DMS53 (cell line): ENCODE measurements around the gene PLEKHG2.
"Not testable (repeated sequence)": the region's sequence is repeated elsewhere in the genome, so short reads cannot be mapped to it uniquely, and the experiment has no call there.

Experiments
- DNase-seq: peaks from one replicate; lab custom pipeline; 2025; lab: John Stamatoyannopoulos, UW

Gene PLEKHG2

DNA sequence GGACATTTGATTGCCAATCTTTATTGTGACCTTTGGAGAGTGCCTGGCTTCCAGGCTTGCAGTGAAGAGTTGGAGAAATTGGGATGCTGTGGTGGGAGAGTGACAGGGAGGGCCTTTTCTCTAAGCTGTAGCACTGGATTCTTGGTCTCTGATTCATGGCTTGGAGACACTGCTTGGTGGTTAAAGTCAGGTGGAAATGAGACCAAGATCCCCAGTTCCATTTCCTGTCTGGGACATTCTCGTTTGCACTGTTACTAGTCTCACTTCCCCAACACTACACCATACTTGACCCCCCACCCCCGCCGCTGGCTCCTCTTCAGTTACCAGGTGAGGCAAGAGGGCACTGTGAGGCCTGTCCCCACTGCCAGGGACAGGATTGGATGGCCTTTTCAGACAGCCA is 35.8 kb downstream of the PLEKHG2 start:
- no peak for DNase-seq

DNA sequence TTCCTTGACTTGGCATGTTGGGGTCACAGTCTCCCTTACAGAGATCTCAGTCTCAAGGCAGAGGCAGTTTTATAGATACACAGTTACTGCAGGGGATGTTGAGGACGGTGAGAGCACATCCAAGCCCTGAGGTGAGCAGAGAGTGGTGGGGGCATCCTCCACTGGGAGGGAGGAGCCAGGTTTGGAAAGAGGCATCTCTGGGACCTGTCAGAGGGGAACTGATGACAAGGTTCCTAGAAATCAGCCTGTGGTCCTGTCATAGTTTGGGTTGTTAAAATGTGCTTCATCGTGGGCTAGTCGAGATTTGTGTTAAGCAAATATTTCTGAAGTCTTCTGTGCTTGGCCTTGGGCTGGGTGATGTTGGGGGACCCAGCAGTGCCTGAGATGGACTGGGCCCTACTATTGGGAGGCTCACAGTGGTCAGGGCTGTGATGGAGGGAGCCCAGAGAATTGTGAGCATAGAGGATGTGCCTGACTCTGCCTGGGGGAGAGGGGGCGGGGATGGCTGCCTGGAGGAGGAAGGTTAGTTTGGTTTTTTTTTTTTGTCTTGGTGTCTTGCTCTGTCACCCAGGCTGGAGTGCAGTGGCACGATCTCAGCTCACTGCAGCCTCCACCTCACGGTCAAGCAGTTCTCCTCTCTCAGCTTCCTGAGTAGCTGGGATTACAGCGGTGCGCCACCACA is 36.8 kb downstream of the PLEKHG2 start:
- no peak for DNase-seq

DNA sequence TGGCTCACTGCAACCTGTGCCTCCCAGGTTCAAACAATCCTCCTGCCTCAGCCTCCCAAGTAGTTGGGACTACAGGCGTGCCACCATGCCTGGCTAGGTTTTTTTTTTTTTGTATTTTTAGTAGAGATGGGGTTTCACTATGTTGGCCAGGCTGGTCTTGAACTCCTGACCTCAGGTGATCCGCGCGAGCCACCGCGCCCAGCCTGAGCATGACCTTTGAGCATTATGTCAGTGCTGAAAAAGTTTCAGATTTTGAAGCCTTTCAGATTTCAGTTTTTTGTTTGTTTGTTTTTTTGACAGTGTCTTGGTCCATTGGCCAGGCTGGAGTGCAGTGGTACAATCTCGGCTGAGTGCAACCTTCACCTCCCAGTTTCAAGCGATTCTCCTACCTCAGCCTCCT is 38.8 kb downstream of the PLEKHG2 start:
- not testable (repeated sequence) for DNase-seq

- DNase-seq = no peak
Observed at GRCh38 chr19:39463403-39463802, 50.9 kb downstream of the PLEKHG2 start.

- no peak for DNase-seq
Observed at GRCh38 chr19:39465956-39466747, 53.7 kb downstream of the PLEKHG2 start.

DNA sequence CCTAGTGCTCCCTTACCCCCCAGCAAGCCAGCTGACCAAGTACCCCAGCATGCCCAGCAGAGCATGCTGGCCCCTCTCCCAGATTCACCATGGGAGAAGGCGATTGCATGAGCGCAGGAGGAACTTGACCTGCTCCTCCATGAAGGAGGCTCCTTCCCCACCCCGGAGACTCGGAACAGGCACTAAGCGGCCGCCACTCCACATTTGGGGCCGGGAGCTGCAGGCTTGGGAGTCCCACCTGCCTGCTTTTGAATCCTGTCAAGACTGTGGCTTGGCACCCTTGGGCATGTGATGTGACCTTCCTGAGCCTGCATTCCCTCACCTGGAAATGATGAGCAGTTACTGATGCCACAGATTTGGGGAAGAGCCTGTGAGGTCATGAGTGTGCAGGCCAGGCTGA is 55.5 kb downstream of the PLEKHG2 start:
- no peak for DNase-seq

GRCh38 chr19:39469036-39469435 is 56.6 kb downstream of the PLEKHG2 start:
- no peak for DNase-seq

GRCh38 chr19:39469567-39469966 is 57.1 kb downstream of the PLEKHG2 start:
- DNase-seq = no peak

GRCh38 chr19:39470724-39471339 is 58.4 kb downstream of the PLEKHG2 start:
- no peak for DNase-seq

DNA sequence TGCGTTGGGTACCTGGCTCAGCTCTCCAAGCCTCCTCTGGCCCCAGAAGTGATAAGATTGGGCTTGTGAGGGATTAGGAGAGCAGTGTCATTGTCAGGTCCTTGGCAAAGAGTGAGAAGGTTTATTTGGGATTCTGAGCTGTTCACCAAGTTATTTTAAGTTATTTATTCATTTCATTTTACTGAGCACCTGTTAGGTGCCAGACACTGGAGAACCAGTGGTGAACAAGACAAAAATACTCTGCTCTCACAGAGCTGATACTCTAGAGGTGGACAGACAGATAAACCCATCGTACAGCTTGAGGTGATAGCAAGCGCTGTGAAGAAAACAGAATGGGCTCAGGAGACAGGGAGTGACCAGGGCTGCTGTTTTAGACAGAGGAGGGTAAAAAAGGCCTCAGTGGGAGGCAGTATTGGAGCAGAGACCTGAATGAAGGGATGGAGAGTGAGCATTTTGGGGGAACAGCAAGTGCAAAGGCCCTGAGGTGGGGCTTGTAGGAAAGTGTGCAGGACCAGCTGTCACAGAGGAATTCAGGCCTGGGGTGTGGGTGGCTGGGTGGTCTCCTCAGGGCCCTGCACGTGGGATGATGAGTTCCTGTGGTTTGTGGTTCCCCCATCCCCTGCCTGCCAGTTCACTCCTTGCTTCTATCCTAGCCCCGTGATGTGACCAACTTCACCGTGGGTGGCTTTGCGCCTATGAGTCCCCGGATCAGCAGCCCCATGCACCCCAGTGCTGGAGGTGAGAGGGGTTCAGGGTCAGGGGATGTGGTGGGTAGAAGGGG is 59.5 kb downstream of the PLEKHG2 start:
- DNase-seq = no peak

GRCh38 chr19:39472746-39473442 is 60.4 kb downstream of the PLEKHG2 start:
- DNase-seq = no peak

GRCh38 chr19:39473443-39473960 is 61.0 kb downstream of the PLEKHG2 start:
- no peak for DNase-seq

GRCh38 chr19:39474139-39474620 is 61.7 kb downstream of the PLEKHG2 start:
- peak; percentile 73 for DNase-seq

DNA sequence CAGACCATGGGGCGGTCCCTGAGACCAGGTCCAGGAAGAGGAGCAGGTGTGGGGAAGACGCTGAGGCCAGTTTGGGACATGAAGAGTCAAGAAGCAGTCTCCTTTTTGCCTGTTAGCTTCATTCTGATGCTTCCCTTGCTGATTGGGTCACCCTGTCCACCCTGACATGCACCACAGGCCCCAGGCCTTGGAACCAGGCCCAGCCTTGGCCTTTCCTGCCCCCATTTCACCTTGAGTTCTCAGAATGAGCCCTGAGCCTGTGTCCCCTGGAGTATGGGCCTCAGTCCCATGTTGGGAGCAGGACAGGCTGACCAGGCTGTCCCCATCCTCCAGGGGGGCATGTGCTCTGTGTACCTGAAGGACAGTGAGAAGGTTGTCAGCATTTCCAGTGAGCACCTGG is 63.3 kb downstream of the PLEKHG2 start:
- DNase-seq = no peak
